ENCODE data around the gene PER2.

PER2 gene

DNA sequence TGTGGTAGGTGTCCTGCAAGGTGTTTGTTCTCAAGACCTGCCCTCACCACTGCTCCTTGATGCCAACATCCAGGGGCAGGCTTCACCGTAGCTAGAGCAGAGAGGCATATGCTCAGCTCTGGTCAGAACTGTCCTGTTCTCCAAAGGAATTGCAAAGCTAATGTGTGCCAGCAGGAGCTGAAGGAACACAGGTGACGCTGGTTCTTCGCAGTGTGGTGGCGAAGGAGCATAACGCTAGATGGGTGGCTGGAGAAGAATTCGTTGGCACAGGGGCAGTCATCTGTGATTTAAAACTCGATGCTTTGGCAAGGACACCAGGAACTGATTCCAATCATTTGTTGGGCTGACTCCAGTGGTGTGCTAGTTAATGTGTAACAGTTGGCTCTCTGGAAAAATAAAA, 11.4 kb upstream of the PER2 start:
- H3K27ac ChIP-seq: no peak overlapping the region
- intact Hi-C loops (cut with DNase I; ENCODE audit: low total_unique reads): no loop called here
- no peak for DNase-seq

DNA sequence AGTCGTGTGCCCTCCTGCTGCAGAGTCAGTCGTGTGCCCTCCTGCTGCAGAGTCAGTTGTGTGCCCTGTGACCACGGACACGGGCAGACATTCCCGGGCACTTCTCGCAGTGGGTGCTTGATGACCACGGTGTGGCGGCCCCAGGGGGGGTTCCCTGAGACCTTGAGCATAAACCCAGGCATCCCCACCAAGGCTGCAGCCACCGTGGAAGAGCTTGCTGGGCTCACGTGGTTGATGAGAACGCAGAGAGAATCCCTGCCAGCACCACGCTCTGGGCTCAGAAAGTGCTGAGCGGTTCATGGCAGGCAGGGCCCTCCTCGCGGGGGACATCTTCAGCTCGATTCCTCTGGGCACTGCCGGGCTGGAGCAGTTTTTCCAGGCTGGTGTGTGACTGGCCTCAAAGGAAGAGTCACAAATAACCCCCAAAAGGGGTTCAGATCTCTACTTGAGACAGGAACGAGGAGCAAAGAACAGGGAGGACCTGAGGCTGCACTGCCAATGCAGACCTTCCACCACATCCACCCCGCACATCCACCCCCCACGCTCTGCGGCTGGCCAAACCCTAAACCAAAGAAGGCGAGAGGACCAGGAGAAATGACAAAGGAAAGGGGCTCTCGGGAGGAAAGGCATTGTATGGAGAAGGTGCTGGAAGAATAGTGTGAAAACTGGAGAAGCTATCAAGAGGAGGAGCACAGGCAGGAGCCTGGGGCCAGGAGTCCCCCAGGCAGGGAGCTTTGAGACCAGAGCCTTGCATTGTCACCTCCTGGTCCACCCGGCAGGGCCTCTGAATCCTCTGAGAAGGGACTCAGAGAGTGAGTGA, 8.4 kb upstream of the PER2 start:
- intact Hi-C loops (cut with DNase I; ENCODE audit: low total_unique reads): no loop called here
- no peaks in the 10 kb centered on the region for H3K36me3 ChIP-seq
- no peaks in the 10 kb centered on the region for H3K9me3 ChIP-seq
- DNase-seq: peak in 1 of 2 donors; percentile 1
- peaks cover 0 to 10% of the 10 kb centered on the region in 2 donors for H3K27me3 ChIP-seq
- TF ChIP-seq, protein P1, sequence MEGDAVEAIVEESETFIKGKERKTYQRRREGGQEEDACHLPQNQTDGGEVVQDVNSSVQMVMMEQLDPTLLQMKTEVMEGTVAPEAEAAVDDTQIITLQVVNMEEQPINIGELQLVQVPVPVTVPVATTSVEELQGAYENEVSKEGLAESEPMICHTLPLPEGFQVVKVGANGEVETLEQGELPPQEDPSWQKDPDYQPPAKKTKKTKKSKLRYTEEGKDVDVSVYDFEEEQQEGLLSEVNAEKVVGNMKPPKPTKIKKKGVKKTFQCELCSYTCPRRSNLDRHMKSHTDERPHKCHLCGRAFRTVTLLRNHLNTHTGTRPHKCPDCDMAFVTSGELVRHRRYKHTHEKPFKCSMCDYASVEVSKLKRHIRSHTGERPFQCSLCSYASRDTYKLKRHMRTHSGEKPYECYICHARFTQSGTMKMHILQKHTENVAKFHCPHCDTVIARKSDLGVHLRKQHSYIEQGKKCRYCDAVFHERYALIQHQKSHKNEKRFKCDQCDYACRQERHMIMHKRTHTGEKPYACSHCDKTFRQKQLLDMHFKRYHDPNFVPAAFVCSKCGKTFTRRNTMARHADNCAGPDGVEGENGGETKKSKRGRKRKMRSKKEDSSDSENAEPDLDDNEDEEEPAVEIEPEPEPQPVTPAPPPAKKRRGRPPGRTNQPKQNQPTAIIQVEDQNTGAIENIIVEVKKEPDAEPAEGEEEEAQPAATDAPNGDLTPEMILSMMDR (IDR thresholded peaks at IDR 0.05): no peak
- H3K4me1 ChIP-seq: peaks cover 0 to 11% (median 4%) of the 10 kb centered on the region in 4 donors
- H3K4me3 ChIP-seq: no peak overlapping the region
- H3K27ac ChIP-seq: no peak overlapping the region

More for the DNA sequence above, 11.4 kb upstream of the PER2 start:
- TF ChIP-seq, protein P1 (IDR thresholded peaks at IDR 0.05): no peak
- no peaks in the 10 kb centered on the region for H3K36me3 ChIP-seq
- no peaks in the 10 kb centered on the region for H3K9me3 ChIP-seq
- H3K27me3 ChIP-seq: peaks cover 0 to 10% of the 10 kb centered on the region in 2 donors
- no peak overlapping the region for H3K4me3 ChIP-seq
- H3K4me1 ChIP-seq: peaks cover 0 to 11% (median 4%) of the 10 kb centered on the region in 4 donors

DNA sequence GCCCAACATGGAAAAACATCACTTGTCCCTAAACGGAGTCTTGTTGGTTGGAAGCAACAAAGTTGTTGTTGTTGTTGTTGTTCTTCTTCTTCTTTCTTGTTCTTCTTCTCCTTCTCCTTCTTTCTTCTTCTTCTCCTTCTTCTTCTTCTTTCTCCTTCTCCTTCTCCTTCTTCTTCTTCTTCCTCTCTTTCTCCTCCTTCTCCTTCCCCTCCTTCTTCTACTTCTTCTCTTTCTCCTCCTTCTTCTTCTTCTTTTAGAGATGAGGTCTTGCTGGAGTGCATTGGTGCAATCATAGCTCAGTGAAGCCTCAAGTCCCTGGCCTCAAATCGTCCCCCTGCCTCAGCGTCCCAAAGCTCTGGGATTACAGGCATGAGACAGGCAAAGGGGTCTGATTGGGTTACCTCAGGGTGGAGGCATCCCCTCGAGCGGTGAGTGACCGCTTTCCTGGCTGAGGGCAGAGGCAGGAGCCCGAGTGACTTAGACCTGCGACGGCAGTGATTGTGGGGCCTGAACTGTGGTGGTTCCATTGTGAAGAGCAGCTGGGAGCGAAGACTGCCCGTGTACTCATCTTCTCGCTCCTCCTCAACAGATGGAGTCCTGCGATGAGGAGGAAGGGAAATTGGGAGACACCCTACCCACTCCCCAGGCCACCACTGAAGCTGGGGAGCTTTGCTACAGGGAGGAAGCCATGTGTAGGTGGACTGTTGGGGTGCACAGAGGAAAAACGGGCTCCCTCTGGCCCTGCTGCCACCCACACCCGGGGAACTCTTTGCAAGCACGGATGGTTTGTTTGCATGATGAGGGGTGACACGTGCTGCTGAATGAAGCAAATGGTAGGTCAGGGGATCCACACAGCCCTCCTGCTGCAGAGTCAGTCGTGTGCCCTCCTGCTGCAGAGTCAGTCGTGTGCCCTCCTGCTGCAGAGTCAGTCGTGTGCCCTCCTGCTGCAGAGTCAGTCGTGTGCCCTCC, 7.0 kb upstream of the PER2 start:
- Histone ChIP-seq H3K27ac (no peak overlapping the region), H3K4me1 (peaks cover 0 to 10% (median 4%) of the 10 kb centered on the region in 4 donors), H3K36me3 (no peaks in the 10 kb centered on the region), H3K27me3 (peaks cover 0 to 10% of the 10 kb centered on the region in 2 donors), H3K9me3 (no peaks in the 10 kb centered on the region), H3K4me3 (no peak overlapping the region)
- no peak for DNase-seq
- intact Hi-C loops (cut with DNase I; ENCODE audit: low total_unique reads): no loop called here
- TF ChIP-seq, protein P1 (IDR thresholded peaks at IDR 0.05): no peak

DNA sequence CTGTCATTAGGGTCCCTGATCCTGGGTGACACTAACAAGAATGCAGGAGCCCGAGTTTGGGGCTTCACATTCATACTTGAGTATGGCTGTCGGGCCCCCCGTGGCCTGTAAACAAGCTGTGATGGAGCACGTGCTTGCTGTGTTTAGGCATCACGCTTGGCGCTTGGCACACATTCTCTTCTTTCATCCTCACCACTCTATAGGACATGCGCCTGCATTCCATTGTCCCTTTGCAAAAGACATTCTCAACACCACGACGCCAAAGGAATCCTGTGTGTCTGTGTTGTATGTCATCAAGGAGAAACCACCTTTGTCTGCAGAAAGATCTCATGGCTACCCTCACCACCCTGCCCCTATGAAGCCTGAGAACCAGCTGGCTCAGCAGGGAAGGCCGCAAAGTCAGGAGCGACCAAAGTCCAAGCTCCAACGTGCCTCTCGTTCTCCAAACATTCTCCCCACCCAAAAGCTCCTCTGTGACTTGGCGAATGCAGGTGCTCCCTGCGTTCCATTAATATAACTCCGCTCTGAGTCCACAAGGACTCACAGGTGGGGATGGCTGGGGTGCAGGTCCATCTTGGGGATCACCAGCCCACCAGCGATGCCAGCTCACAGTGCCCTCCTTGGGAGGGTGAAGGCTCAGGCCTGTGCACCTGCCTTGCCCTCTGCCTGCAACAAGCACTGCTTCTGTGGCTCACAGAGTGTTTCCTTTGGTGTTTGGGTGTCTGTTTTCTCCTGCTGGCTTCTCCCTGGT, 6.2 kb upstream of the PER2 start:
- no peaks in the 10 kb centered on the region for H3K9me3 ChIP-seq
- peaks cover 0 to 10% of the 10 kb centered on the region in 2 donors for H3K27me3 ChIP-seq
- H3K4me3 ChIP-seq: no peak overlapping the region
- no peaks in the 10 kb centered on the region for H3K36me3 ChIP-seq
- peaks cover 0 to 4% (median 3%) of the 10 kb centered on the region in 4 donors for H3K4me1 ChIP-seq
- TF ChIP-seq, protein P1 (IDR thresholded peaks at IDR 0.05): no peak
- DNase-seq: no peak
- no peak overlapping the region for H3K27ac ChIP-seq
- intact Hi-C loops (cut with DNase I; ENCODE audit: low total_unique reads): no loop called here

DNA sequence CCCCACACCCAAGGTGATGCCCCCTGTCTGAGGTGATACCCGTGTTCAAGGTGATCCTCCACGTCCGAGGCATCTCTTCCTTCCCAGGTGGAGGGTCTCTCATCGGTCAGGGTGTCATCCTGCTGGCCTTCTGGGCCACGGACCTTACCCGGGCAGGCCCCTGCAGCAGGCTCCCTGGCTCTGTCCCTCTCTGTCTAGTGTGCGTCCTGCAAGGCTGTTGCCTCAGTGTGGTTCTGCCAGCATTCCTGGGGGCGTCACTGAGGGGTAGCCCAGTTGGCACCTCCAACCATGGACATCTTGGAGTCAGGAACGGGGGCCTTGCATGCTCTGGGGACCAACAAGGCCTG, 5.6 kb upstream of the PER2 start:
- intact Hi-C loops (cut with DNase I; ENCODE audit: low total_unique reads): no loop called here
- peak in 1 of 2 donors; percentile 16 for DNase-seq
- peaks cover 0 to 10% of the 10 kb centered on the region in 2 donors for H3K27me3 ChIP-seq
- no peak overlapping the region for H3K27ac ChIP-seq
- no peaks in the 10 kb centered on the region for H3K36me3 ChIP-seq
- peaks cover 0 to 8% (median 8%) of the 10 kb centered on the region in 4 donors for H3K4me1 ChIP-seq
- TF ChIP-seq, protein P1 (IDR thresholded peaks at IDR 0.05): no peak
- no peak overlapping the region for H3K4me3 ChIP-seq
- H3K9me3 ChIP-seq: no peaks in the 10 kb centered on the region
